Mesenchymal stem cell (in vitro differentiated cells and primary cell): ENCODE data around the gene ANKRD40.
"Not testable (repeated sequence)": the region's sequence is repeated elsewhere in the genome, so short reads cannot be mapped to it uniquely, and the experiment has no call there.

Experiments used
- DNase-seq: peaks from one replicate; pipeline ENCODE4 v3.0.0-alpha.2; 2013
- H2AFZ ChIP-seq: one replicate; pipeline ENCODE4 v1.6.1; 2013; ENCODE audit warnings: low read depth, mild to moderate bottlenecking, control low read depth, inconsistent platforms, low read length, moderate library complexity
- H2AK5ac ChIP-seq: 2 replicates; pipeline ENCODE4 v1.6.1; 2013; ENCODE audit warnings: low read length, moderate library complexity, mild to moderate bottlenecking, inconsistent platforms; ENCODE audit not compliant: severe bottlenecking
- H2BK120ac ChIP-seq: one replicate; pipeline ENCODE4 v1.6.1; 2013; ENCODE audit warnings: low read depth, mild to moderate bottlenecking, inconsistent platforms, low read length, moderate library complexity
- H2BK12ac ChIP-seq, 2 experiments: one replicate each; pipeline ENCODE4 v1.6.1; 2013; ENCODE audit warnings: inconsistent platforms in 2 of 2, low read length in 2 of 2, mild to moderate bottlenecking in 2 of 2, moderate library complexity in 2 of 2, control low read depth in 1 of 2
- H2BK15ac ChIP-seq: one replicate; pipeline ENCODE4 v1.6.1; 2013; ENCODE audit warnings: mild to moderate bottlenecking, low read depth, inconsistent platforms; ENCODE audit not compliant: poor library complexity, severe bottlenecking
- H2BK5ac ChIP-seq: 2 replicates; pipeline ENCODE4 v1.6.1; 2013; ENCODE audit warnings: low read depth, mild to moderate bottlenecking, low read length, control low read depth, inconsistent platforms; ENCODE audit not compliant: poor library complexity, severe bottlenecking
- H3K14ac ChIP-seq, 2 experiments: one replicate each; pipeline ENCODE4 v1.6.1; 2013; ENCODE audit warnings: inconsistent platforms in 2 of 2, low read length in 2 of 2, control low read depth in 1 of 2, mild to moderate bottlenecking in 1 of 2, moderate library complexity in 1 of 2
- H3K18ac ChIP-seq, 2 experiments: one replicate each; pipeline ENCODE4 v1.6.1; 2013; ENCODE audit warnings: inconsistent platforms in 2 of 2, low read length in 2 of 2, control low read depth in 1 of 2, low read depth in 1 of 2, mild to moderate bottlenecking in 1 of 2
- H3K23ac ChIP-seq, 2 experiments: one replicate each; pipeline ENCODE4 v1.6.1; 2013; ENCODE audit warnings: inconsistent platforms in 2 of 2, low read length in 2 of 2, mild to moderate bottlenecking in 2 of 2, moderate library complexity in 2 of 2, control low read depth in 1 of 2
- H3K27ac ChIP-seq: 2 replicates; pipeline ENCODE4 v1.5.1; 2013; ENCODE audit warnings: mild to moderate bottlenecking, moderate library complexity, low read length, control low read depth, inconsistent platforms; ENCODE audit not compliant: poor library complexity, severe bottlenecking
- H3K27me3 ChIP-seq, 2 experiments: 2 replicates each; pipeline versions ENCODE4 v1.6.1 to v1.7.0; 2013; ENCODE audit warnings: low read length in 2 of 2, mild to moderate bottlenecking in 2 of 2, moderate library complexity in 2 of 2, control low read depth in 1 of 2, inconsistent platforms in 1 of 2; ENCODE audit not compliant: control insufficient read depth in 1 of 2, insufficient read depth in 1 of 2
- H3K36me3 ChIP-seq, 2 experiments: 2 replicates each; pipeline versions ENCODE4 v1.6.1 to v1.7.0; 2013; ENCODE audit warnings: low read length in 2 of 2, control low read depth in 1 of 2, inconsistent platforms in 1 of 2, low read depth in 1 of 2, mild to moderate bottlenecking in 1 of 2; ENCODE audit not compliant: insufficient read depth in 2 of 2, control insufficient read depth in 1 of 2
- H3K4ac ChIP-seq, 2 experiments: one replicate each; pipeline ENCODE4 v1.6.1; 2013; ENCODE audit warnings: inconsistent platforms in 2 of 2, low read length in 2 of 2, mild to moderate bottlenecking in 2 of 2, moderate library complexity in 2 of 2, control low read depth in 1 of 2, low read depth in 1 of 2
- H3K4me1 ChIP-seq: 2 replicates; pipeline ENCODE4 v1.6.1; 2013; ENCODE audit warnings: low read depth, low read length, control low read depth; ENCODE audit not compliant: control insufficient read depth, insufficient read depth
- H3K4me2 ChIP-seq: 2 replicates; pipeline ENCODE4 v1.6.1; 2013; ENCODE audit warnings: low read length, mild to moderate bottlenecking, inconsistent platforms; ENCODE audit not compliant: poor library complexity, severe bottlenecking
- H3K4me3 ChIP-seq, 2 experiments: 2 replicates each; pipeline versions ENCODE4 v1.5.1 to v1.7.0; 2013; ENCODE audit warnings: low read length in 2 of 2, mild to moderate bottlenecking in 2 of 2, control low read depth in 1 of 2, low read depth in 1 of 2; ENCODE audit not compliant: insufficient read depth in 1 of 2
- H3K79me1 ChIP-seq: replicated peaks from 2 replicates; pipeline ENCODE4 v1.6.1; 2013; ENCODE audit warnings: mild to moderate bottlenecking, control low read depth, low read length, inconsistent platforms; ENCODE audit not compliant: poor library complexity, severe bottlenecking
- H3K9ac ChIP-seq: 2 replicates; pipeline ENCODE4 v1.7.0; 2013; ENCODE audit warnings: mild to moderate bottlenecking, low read length, moderate library complexity
- H3K9me3 ChIP-seq: 2 replicates; pipeline ENCODE4 v1.7.0; 2013; ENCODE audit warnings: mild to moderate bottlenecking, low read length; ENCODE audit not compliant: control insufficient read depth
- H4K8ac ChIP-seq: one replicate; pipeline ENCODE4 v1.6.1; 2013; ENCODE audit warnings: inconsistent platforms, mild to moderate bottlenecking, low read length, moderate library complexity
- H4K91ac ChIP-seq: one replicate; pipeline ENCODE4 v1.6.1; 2013; ENCODE audit warnings: mild to moderate bottlenecking, low read length, inconsistent platforms
- WGBS: methylation state at CpG from one replicate; pipeline ENCODE4 v1.1.7; 2013; ENCODE audit warnings: mixed read lengths; 5-methylcytosine and 5-hydroxymethylcytosine counted together

Gene ANKRD40

DNA sequence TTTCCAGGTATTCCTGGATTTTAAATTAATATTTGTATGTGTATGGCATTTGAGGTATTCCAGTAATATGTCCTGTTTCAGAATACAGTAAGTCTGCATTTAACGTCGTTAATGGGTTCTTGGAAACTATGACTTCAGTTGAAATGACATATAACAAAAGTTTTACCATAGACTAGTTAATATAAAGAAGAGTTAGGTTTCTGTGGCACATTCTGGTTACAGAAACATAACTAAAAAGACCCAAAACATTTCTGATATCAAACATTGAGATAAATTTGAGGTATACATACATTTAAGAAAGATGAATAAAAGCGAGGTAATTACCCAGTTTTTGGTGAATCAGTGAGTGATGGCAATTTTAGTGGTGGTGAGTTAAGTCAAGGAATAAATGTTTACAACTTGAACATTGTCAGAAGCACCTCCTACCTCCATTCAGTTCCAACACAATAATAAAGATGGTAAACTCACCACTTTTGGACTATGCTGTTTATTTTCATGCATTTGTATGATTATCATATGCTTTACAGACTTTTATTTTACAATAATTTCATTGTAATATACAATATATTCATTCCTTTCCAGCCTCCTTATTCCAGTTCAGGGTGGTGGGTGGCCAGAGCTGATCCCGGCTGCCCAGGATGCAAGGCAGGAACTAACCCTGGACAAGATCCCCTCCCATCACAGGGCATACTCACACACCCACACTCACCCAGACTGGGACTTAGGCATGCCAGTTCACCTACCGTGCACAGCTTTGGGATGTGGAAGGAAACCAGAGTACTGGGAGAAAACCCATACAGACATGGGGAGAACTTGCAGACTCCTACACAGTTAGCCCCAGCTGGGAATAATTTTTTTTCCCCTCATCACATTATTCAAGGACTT is 21.4 kb upstream of the ANKRD40 start:
- peaks cover 0 to 6% of the 10 kb centered on the region in 2 experiments for H3K36me3 ChIP-seq
- 98% methylated on average over 4 of the region's 5 CpGs for WGBS

DNA sequence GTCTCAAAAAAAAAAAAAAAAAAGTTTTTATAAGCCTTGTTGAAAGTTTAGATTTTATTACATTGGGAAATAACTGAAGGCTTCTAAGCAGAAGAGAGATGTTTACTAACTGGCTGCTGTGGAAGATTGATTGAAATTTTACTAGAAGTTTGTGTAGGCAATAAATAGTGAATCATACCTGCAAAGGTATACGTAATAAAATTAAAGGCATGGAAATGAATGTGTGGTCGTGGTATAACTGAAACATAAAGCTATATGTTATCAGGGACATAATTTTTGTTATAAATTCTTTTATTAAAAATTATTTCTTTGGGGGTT is 20.4 kb upstream of the ANKRD40 start:
- Histone ChIP-seq H3K27me3 (no peaks in the 10 kb centered on the region), H3K4me2 (no peak overlapping the region), H3K4me3 (no peak overlapping the region), H3K27ac (no peak overlapping the region), H3K14ac (no peak overlapping the region), H2BK120ac (no peak overlapping the region), H3K23ac (no peak overlapping the region), H2AFZ (no peak overlapping the region), H3K18ac (no peak overlapping the region), H4K91ac (no peak overlapping the region), H2BK12ac (no peak overlapping the region), H4K8ac (no peak overlapping the region), H3K36me3 (peaks cover 0 to 6% of the 10 kb centered on the region in 2 experiments), H3K79me1 (no peaks in the 10 kb centered on the region), H2AK5ac (no peak overlapping the region), H3K9ac (no peak overlapping the region), H2BK15ac (no peak overlapping the region), H3K4me1 (peaks cover 10% of the 10 kb centered on the region), H3K9me3 (no peaks in the 10 kb centered on the region), H2BK5ac (no peak overlapping the region), H3K4ac (no peak overlapping the region)
- no peak for DNase-seq
- WGBS = 92% methylated on average over 1 of the region's 2 CpGs

More for the DNA sequence above, 21.4 kb upstream of the ANKRD40 start:
- Histone ChIP-seq H3K79me1 (no peaks in the 10 kb centered on the region), H2BK15ac (no peak overlapping the region), H3K27me3 (no peaks in the 10 kb centered on the region), H3K18ac (no peak overlapping the region), H2BK120ac (no peak overlapping the region), H3K4me1 (peaks cover 6% of the 10 kb centered on the region), H4K8ac (no peak overlapping the region), H3K4ac (no peak overlapping the region), H3K4me3 (no peak overlapping the region), H2BK5ac (no peak overlapping the region), H3K23ac (no peak overlapping the region), H2AK5ac (no peak overlapping the region), H3K9ac (peak overlapping the region; percentile 22), H3K14ac (no peak overlapping the region), H2AFZ (no peak overlapping the region), H3K27ac (no peak overlapping the region), H4K91ac (no peak overlapping the region), H3K9me3 (no peaks in the 10 kb centered on the region), H3K4me2 (no peak overlapping the region), H2BK12ac (no peak overlapping the region)
- DNase-seq = no peak

DNA sequence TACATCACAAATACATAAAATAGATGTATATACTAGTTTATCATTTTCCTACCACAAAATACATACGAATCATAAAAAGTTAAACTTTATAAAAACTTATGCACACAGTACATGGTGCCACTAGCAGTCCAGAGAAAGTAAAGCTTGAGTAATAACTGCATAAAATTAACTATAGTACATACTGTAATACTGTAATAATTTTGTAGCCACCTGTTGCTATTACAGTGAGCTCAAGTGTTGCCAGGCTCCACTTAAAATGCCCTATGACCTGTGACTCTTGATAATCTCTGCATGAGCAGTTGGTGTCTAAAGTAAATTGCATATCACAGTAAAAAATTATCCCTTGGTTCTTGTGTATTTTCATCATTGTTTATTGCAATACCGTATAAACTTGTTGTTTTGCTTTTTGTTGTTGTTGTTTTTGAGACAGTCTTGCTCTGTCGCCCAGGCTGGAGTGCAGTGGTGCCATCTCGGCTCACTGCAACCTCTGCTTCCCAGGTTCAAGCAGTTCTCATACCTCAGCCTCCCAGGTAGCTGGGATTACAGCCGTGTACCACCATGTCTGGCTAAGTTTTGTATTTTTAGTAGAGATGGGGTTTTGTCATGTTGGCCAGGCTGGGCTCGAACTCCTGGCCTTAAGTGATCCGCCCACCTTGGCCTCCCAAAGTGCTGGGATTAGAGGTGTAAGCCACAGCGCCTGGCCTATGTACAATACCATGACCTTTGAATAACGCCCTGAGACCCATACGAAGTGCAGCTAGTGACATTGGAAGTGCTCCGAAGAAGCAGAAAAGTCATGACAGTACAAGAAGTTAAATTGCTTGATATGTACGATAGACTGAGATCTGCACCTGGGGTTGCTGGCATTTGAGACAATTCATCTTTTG is 18.3 kb upstream of the ANKRD40 start:
- 97% methylated on average over 9 of the region's 12 CpGs for WGBS
- no peak overlapping the region for H3K14ac ChIP-seq

DNA sequence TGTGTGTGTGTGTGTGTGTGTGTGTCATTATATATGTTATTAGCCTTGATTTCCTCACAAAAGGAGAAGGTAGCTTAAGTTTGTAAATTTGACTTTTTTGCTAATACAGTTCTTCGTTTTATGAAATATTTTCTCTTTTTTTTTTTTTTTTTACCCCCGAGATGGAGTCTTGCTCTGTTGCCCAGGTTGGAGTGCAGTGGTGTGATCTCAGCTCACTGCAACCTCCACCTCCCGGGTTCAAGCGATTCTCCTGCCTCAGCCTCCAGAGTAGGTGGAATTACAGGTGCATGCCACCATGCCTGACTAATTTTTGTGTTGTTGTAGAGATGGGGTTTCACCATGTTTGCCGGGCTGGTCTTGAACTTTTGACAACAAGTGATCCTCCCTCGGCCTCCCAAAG is 16.9 kb upstream of the ANKRD40 start:
- H2AK5ac ChIP-seq, H3K79me1 ChIP-seq, H2BK5ac ChIP-seq, H3K4me2 ChIP-seq, H2BK12ac ChIP-seq, H3K9ac ChIP-seq, H3K36me3 ChIP-seq, H4K8ac ChIP-seq, H3K18ac ChIP-seq, H3K4ac ChIP-seq, H3K14ac ChIP-seq, H3K27me3 ChIP-seq, H2BK15ac ChIP-seq, H3K27ac ChIP-seq, H3K9me3 ChIP-seq, DNase-seq, H4K91ac ChIP-seq, H3K23ac ChIP-seq, H3K4me1 ChIP-seq, H2AFZ ChIP-seq, H2BK120ac ChIP-seq, H3K4me3 ChIP-seq: not testable (repeated sequence)
- 93% methylated on average over 2 of the region's 6 CpGs for WGBS

More for the DNA sequence above, 18.3 kb upstream of the ANKRD40 start:
- no peak for DNase-seq
- no peak overlapping the region for H2BK12ac ChIP-seq
- no peak overlapping the region for H3K4me3 ChIP-seq
- H2AK5ac ChIP-seq = no peak overlapping the region
- H2BK15ac ChIP-seq = no peak overlapping the region
- no peaks in the 10 kb centered on the region for H3K27me3 ChIP-seq
- H3K9me3 ChIP-seq = no peaks in the 10 kb centered on the region
- H3K18ac ChIP-seq = no peak overlapping the region
- no peak overlapping the region for H4K8ac ChIP-seq
- no peak overlapping the region for H3K4me2 ChIP-seq
- H2BK5ac ChIP-seq = no peak overlapping the region
- peaks cover 10% of the 10 kb centered on the region for H3K4me1 ChIP-seq
- no peak overlapping the region for H4K91ac ChIP-seq
- H3K4ac ChIP-seq = no peak overlapping the region
- H3K23ac ChIP-seq = no peak overlapping the region
- no peak overlapping the region for H3K9ac ChIP-seq
- H3K27ac ChIP-seq = no peak overlapping the region
- H2BK120ac ChIP-seq = no peak overlapping the region
- H3K36me3 ChIP-seq = peaks cover 0 to 6% of the 10 kb centered on the region in 2 experiments
- H2AFZ ChIP-seq = no peak overlapping the region
- no peaks in the 10 kb centered on the region for H3K79me1 ChIP-seq
